Fibroblast of mammary gland (primary cell): ENCODE data around the gene SPATA2.

Experiments used
- DNase-seq: peaks from one replicate; pipeline ENCODE4 v3.0.0-alpha.2; 2010; ENCODE audit warnings: low read depth
- H3K4me3 ChIP-seq: 2 replicates; pipeline ENCODE4 v1.5.1; 2011; ENCODE audit warnings: low read depth, mild to moderate bottlenecking, low read length, moderate library complexity; ENCODE audit not compliant: control insufficient read depth
- CTCF ChIP-seq: conservative IDR thresholded peaks from 2 replicates; pipeline ENCODE4 v1.5.1; 2011; ENCODE audit warnings: low read depth, low read length, inconsistent platforms; ENCODE audit not compliant: control insufficient read depth, insufficient read depth

Gene SPATA2

GRCh38 chr20:49858076-49858585 lies 57.2 kb downstream of the SPATA2 start:
- TF ChIP-seq CTCF, result no peak
- no peak for DNase-seq

GRCh38 chr20:49856904-49857303 lies 58.4 kb downstream of the SPATA2 start:
- DNase-seq, result no peak
- no peak for TF ChIP-seq CTCF
- H3K4me3 ChIP-seq, result no peak overlapping the region

More at GRCh38 chr20:49858076-49858585, 57.2 kb downstream of the SPATA2 start:
- H3K4me3 ChIP-seq, result no peak overlapping the region

GRCh38 chr20:49854190-49854875 lies 61.0 kb downstream of the SPATA2 start:
- H3K4me3 ChIP-seq, result no peak overlapping the region
- DNase-seq, result no peak
- TF ChIP-seq CTCF, result no peak

- H3K4me3 ChIP-seq, result no peak overlapping the region
- peak; percentile 90 for DNase-seq
- no peak for TF ChIP-seq CTCF
Observed at GRCh38 chr20:49853640-49854039, 61.7 kb downstream of the SPATA2 start.
